Testis (tissue), 2 donors: ENCODE results near the gene EEFSEC.

ENCODE experiments used
- POLR2A ChIP-seq: fragments of 450-650 bp; IDR thresholded peaks from one replicate; pipeline ENCODE4 v1.6.1; 2017; ENCODE audit warnings: antibody characterized with exemption, mild to moderate bottlenecking, moderate library complexity
- TF ChIP-seq, protein P1 (sequence below), 3 experiments: fragments of 450-650 bp in 2 of 3; fragments of 200-600 bp in 1 of 3; sonication (generic) in 1 of 3; IDR thresholded peaks; one replicate each; pipeline ENCODE4 v1.5.1; 2016 to 2019; ENCODE audit warnings: antibody characterized with exemption in 3 of 3, mild to moderate bottlenecking in 2 of 3, moderate library complexity in 1 of 3

GRCh38 chr3:128236657-128237056, 83.4 kb downstream of the EEFSEC start:
- TF ChIP-seq POLR2A, result no peak
- TF ChIP-seq, protein P1, sequence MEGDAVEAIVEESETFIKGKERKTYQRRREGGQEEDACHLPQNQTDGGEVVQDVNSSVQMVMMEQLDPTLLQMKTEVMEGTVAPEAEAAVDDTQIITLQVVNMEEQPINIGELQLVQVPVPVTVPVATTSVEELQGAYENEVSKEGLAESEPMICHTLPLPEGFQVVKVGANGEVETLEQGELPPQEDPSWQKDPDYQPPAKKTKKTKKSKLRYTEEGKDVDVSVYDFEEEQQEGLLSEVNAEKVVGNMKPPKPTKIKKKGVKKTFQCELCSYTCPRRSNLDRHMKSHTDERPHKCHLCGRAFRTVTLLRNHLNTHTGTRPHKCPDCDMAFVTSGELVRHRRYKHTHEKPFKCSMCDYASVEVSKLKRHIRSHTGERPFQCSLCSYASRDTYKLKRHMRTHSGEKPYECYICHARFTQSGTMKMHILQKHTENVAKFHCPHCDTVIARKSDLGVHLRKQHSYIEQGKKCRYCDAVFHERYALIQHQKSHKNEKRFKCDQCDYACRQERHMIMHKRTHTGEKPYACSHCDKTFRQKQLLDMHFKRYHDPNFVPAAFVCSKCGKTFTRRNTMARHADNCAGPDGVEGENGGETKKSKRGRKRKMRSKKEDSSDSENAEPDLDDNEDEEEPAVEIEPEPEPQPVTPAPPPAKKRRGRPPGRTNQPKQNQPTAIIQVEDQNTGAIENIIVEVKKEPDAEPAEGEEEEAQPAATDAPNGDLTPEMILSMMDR (IDR thresholded peaks at IDR 0.05), result no peak
